CD4-positive, alpha-beta T cell treated with Interferon gamma for 1 hour (primary cell): ENCODE measurements around the gene MAPK13.

Source experiments
- DNase-seq: peaks from one replicate; pipeline ENCODE4 v3.0.0-alpha.2; 2020

The MAPK13 gene

DNA sequence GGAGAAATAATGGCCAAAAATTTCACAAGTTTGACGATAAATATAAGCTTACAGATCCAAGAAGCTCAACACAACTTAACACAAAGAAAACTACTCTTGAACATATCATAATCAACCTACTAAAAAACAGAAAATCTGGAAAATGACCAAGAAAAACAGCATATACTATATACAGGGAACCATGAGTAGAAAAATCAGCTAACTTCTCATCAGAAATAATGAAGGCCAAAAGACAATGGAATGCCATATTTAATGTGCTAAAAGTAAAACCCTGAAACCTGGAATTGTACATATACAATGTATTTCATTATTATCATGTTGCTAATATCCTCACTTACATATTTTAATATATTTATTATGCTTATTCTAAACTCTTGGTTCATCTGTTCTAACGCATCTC is 25.3 kb downstream of the MAPK13 start:
- no peak for DNase-seq

GRCh38 chr6:36160147-36160760 is 29.9 kb downstream of the MAPK13 start:
- DNase-seq = no peak

DNA sequence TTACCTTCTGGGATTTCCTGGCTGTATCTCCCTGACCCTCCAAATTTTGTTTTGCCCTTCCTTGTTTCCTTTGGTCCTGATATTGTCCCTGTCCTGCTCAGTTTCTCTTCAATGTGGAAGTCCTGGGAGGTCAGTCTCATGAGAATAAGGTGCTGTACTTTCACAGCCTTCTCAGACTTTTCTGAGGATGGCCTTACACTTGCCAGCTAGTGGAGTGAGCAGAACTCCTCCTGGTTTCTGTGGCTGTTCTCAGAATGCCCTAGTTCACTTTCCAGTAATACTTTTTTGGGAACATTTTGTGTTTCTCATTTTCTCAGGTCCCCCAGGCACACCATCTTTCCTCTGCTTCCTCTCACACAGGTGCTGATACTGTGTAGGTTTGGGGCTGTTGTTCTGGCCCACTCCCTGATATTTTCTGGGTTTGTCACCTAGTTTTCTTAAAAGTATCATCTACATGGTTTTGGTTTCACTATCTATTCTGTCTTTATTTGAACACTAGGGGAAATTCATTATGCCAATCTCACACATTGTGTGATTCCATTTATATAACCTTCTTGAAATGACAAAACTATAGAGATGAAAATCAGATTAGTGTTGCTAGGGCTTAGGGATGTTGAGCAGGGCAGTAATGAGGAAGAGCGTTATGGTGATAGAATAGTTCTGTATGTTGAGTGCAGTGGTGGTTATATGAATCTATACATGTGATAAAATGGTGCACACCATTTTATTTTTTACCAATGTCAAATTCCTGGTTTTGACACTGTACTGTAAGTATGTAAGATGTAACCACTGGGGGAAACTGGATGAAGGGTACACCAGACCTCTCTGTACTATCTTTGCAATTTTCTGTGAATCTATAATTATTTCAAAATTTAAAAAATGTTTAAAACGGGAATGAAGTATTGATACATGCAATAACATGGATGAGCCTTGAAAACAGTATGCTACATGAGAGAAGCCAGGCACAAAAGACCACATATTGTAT is 39.0 kb downstream of the MAPK13 start:
- no peak for DNase-seq

GRCh38 chr6:36170704-36171103 is 40.4 kb downstream of the MAPK13 start:
- DNase-seq = no peak

DNA sequence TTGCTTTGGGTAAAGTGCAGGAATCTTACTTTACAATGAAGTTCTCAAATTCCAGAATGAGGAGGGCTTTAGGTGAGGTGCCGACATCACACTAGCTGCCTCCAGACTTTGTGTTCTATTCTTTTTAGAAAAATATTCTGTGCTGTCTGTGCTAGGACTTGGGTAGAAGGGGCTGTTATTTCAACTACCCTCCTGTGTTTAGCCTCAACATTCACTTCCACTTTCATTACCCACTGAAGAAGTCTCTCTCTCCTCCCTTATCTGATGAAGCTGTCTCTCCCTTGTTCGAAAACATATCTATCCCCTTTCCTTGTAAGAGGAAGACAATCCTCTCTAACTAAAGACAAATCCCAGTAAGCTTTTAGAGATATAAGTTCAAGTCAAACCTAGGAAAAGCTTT is 41.3 kb downstream of the MAPK13 start:
- DNase-seq = no peak

- no peak for DNase-seq
Observed at GRCh38 chr6:36177166-36177565, 46.9 kb downstream of the MAPK13 start.

GRCh38 chr6:36178544-36178943 is 48.2 kb downstream of the MAPK13 start:
- DNase-seq = no peak

- no peak for DNase-seq
Observed at GRCh38 chr6:36180126-36180525, 49.8 kb downstream of the MAPK13 start.

- DNase-seq = no peak
Observed at GRCh38 chr6:36184311-36184710, 54.0 kb downstream of the MAPK13 start.

DNA sequence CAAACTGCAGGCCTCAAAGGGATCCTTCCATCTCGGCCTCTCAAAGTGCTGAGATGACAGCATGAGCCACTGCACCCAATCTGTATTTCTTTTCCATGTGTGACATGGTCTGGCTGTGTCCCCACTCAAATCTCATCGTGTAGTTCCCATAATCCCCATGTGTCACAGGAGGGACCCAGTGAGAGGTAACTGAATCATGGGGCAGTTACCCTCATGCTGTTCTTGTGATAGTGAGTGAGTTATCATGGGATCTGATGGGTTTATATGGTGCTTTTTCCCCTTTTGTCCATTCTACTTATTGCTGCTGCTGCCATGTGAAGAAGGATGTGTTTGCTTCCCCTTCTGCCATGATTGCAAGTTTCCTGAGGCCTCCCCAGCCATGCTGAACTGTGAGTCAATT is 55.9 kb downstream of the MAPK13 start:
- no peak for DNase-seq

GRCh38 chr6:36187446-36187845 is 57.1 kb downstream of the MAPK13 start:
- DNase-seq = no peak
